ENCODE results near the gene TAF10.
A peak's percentile ranks its signal among the peaks of the same experiment; 100 is the strongest.

Gene TAF10

GRCh38 chr11:6576471-6577373, 35.3 kb downstream of the TAF10 start:
- DNase-seq = no peak

GRCh38 chr11:6574816-6575715, 37.0 kb downstream of the TAF10 start:
- DNase-seq = no peak

GRCh38 chr11:6572215-6572614, 39.8 kb downstream of the TAF10 start:
- DNase-seq = no peak

- no peak for DNase-seq
Observed at GRCh38 chr11:6571434-6572008, 40.5 kb downstream of the TAF10 start.

GRCh38 chr11:6570691-6571427, 41.2 kb downstream of the TAF10 start:
- DNase-seq = no peak

- DNase-seq = no peak
Observed at GRCh38 chr11:6569706-6570105, 42.3 kb downstream of the TAF10 start.

- DNase-seq = peak; percentile 1
Observed at GRCh38 chr11:6568191-6568918, 43.7 kb downstream of the TAF10 start.

- no peak for DNase-seq
Observed at GRCh38 chr11:6567371-6567745, 44.7 kb downstream of the TAF10 start.

GRCh38 chr11:6566704-6567370, 45.2 kb downstream of the TAF10 start:
- DNase-seq = no peak

- DNase-seq = no peak
Observed at GRCh38 chr11:6565988-6566703, 45.9 kb downstream of the TAF10 start.

- DNase-seq = no peak
Observed at GRCh38 chr11:6565325-6565724, 46.7 kb downstream of the TAF10 start.

- DNase-seq = no peak
Observed at GRCh38 chr11:6563667-6564066, 48.3 kb downstream of the TAF10 start.

- no peak for DNase-seq
Observed at GRCh38 chr11:6563121-6563619, 48.8 kb downstream of the TAF10 start.

- DNase-seq = no peak
Observed at GRCh38 chr11:6561288-6561687, 50.7 kb downstream of the TAF10 start.
